H9 (cell line): ENCODE results near the gene NMRK1. TPM values are rescaled to one million over a fixed set of nuclear protein-coding genes. Genes with fewer than 3 reads are reported as not detected.

Experiments
- DNase-seq: peaks from one replicate; pipeline ENCODE4 v3.0.0-alpha.2; 2017
- H2AFZ ChIP-seq: one replicate; pipeline ENCODE4 v1.6.1; 2013; ENCODE audit warnings: mild to moderate bottlenecking, low read length, control low read depth, moderate library complexity
- H2AK5ac ChIP-seq: 2 replicates; pipeline ENCODE4 v1.6.1; 2013; ENCODE audit warnings: low read length, control low read depth, mixed read lengths; ENCODE audit not compliant: insufficient read length
- H2BK120ac ChIP-seq: one replicate; pipeline ENCODE4 v1.6.1; 2013; ENCODE audit warnings: low read depth, mild to moderate bottlenecking, low read length, control low read depth, inconsistent platforms; ENCODE audit not compliant: poor library complexity, severe bottlenecking
- H2BK12ac ChIP-seq: 2 replicates; pipeline ENCODE4 v1.6.1; 2013; ENCODE audit warnings: low read length, control low read depth, mixed read lengths, low read depth; ENCODE audit not compliant: insufficient read length
- H2BK15ac ChIP-seq: 2 replicates; pipeline ENCODE4 v1.6.1; 2013; ENCODE audit warnings: low read depth, low read length, control low read depth
- H2BK20ac ChIP-seq: one replicate; pipeline ENCODE4 v1.6.1; 2013; ENCODE audit warnings: low read depth, mild to moderate bottlenecking, low read length, control low read depth, inconsistent platforms; ENCODE audit not compliant: poor library complexity, severe bottlenecking
- H2BK5ac ChIP-seq: 2 replicates; pipeline ENCODE4 v1.6.1; 2013; ENCODE audit warnings: low read length, control low read depth, mixed read lengths; ENCODE audit not compliant: insufficient read length
- H3K14ac ChIP-seq: 2 replicates; pipeline ENCODE4 v1.6.1; 2013; ENCODE audit warnings: low read length, control low read depth; ENCODE audit not compliant: insufficient read depth
- H3K18ac ChIP-seq: 2 replicates; pipeline ENCODE4 v1.6.1; 2013; ENCODE audit warnings: low read depth, mild to moderate bottlenecking, mixed read lengths, low read length, control low read depth; ENCODE audit not compliant: insufficient read length
- H3K23ac ChIP-seq: 2 replicates; pipeline ENCODE4 v1.6.1; 2013; ENCODE audit warnings: low read length, control low read depth, mixed read lengths, low read depth; ENCODE audit not compliant: insufficient read length
- H3K23me2 ChIP-seq: 2 replicates; pipeline ENCODE4 v1.6.1; 2013; ENCODE audit warnings: low read depth, mild to moderate bottlenecking, mixed read lengths, low read length, control low read depth; ENCODE audit not compliant: insufficient read length, poor library complexity, severe bottlenecking
- H3K27ac ChIP-seq: 2 replicates; pipeline ENCODE4 v1.5.1; 2013; ENCODE audit warnings: low read length, control low read depth, mixed read lengths, low read depth; ENCODE audit not compliant: insufficient read length
- H3K27me3 ChIP-seq: 2 replicates; pipeline ENCODE4 v1.6.1; 2013; ENCODE audit warnings: low read length, control low read depth, inconsistent platforms; ENCODE audit not compliant: insufficient read depth
- H3K4ac ChIP-seq: 2 replicates; pipeline ENCODE4 v1.6.1; 2013; ENCODE audit warnings: low read depth, mild to moderate bottlenecking, control low read depth, inconsistent platforms, low read length, moderate library complexity
- H3K4me1 ChIP-seq: 2 replicates; pipeline ENCODE4 v1.6.1; 2013; ENCODE audit warnings: low read length, control low read depth, inconsistent platforms; ENCODE audit not compliant: insufficient read depth
- H3K4me2 ChIP-seq: 2 replicates; pipeline ENCODE4 v1.6.1; 2013; ENCODE audit warnings: low read length, control low read depth, mixed read lengths; ENCODE audit not compliant: insufficient read length, insufficient read depth
- H3K56ac ChIP-seq: 2 replicates; pipeline ENCODE4 v1.6.1; 2013; ENCODE audit warnings: low read depth, mild to moderate bottlenecking, mixed read lengths, low read length, control low read depth; ENCODE audit not compliant: insufficient read length
- H3K79me1 ChIP-seq: 2 replicates; pipeline ENCODE4 v1.6.1; 2013; ENCODE audit warnings: low read depth, mild to moderate bottlenecking, moderate library complexity, low read length, control low read depth, inconsistent platforms; ENCODE audit not compliant: insufficient read depth, poor library complexity, severe bottlenecking
- H3K79me2 ChIP-seq: 2 replicates; pipeline ENCODE4 v1.6.1; 2013; ENCODE audit warnings: low read length, control low read depth, inconsistent platforms; ENCODE audit not compliant: insufficient read depth
- H3K9ac ChIP-seq: 2 replicates; pipeline ENCODE4 v1.6.1; 2013; ENCODE audit warnings: low read length, control low read depth, mixed read lengths; ENCODE audit not compliant: insufficient read length; ENCODE audit errors: extremely low read depth
- H3K9me3 ChIP-seq: one replicate; pipeline ENCODE4 v1.6.1; 2013; ENCODE audit warnings: low read depth, low read length, inconsistent platforms; ENCODE audit not compliant: control insufficient read depth
- H3T11ph ChIP-seq: one replicate; pipeline ENCODE4 v1.6.1; 2013; ENCODE audit warnings: mild to moderate bottlenecking, low read length, control low read depth, inconsistent platforms
- H4K20me1 ChIP-seq: one replicate; pipeline ENCODE4 v1.6.1; 2013; ENCODE audit not compliant: control insufficient read depth, insufficient read length, insufficient read depth
- H4K5ac ChIP-seq: 2 replicates; pipeline ENCODE4 v1.6.1; 2013; ENCODE audit warnings: low read depth, mild to moderate bottlenecking, mixed read lengths, low read length, control low read depth; ENCODE audit not compliant: insufficient read length
- H4K8ac ChIP-seq: replicated peaks from 2 replicates; pipeline ENCODE4 v1.6.1; 2013; ENCODE audit warnings: low read length, control low read depth, mixed read lengths, low read depth; ENCODE audit not compliant: insufficient read length
- H4K91ac ChIP-seq: 2 replicates; pipeline ENCODE4 v1.6.1; 2013; ENCODE audit warnings: low read depth, mild to moderate bottlenecking, moderate library complexity, mixed read lengths, low read length, control low read depth; ENCODE audit not compliant: insufficient read length
- H3K27ac Mint-ChIP-seq, 3 experiments: 2 replicates in 2 of 3; 3 replicates in 1 of 3; pipeline ENCODE4 v1.8.0; 2020 to 2021; ENCODE audit warnings: mixed read lengths in 3 of 3, mild to moderate bottlenecking in 1 of 3, moderate library complexity in 1 of 3
- H3K27me3 Mint-ChIP-seq: 2 replicates; pipeline ENCODE4 v1.8.0; 2021; ENCODE audit warnings: low read depth, mild to moderate bottlenecking, moderate library complexity, mixed read lengths
- H3K36me3 Mint-ChIP-seq, 3 experiments: 2 replicates in 2 of 3; 3 replicates in 1 of 3; pipeline ENCODE4 v1.8.0; 2020 to 2021; ENCODE audit warnings: low read depth in 3 of 3, mixed read lengths in 3 of 3; ENCODE audit not compliant: insufficient read depth in 1 of 3
- H3K4me1 Mint-ChIP-seq, 2 experiments: 2 replicates each; pipeline ENCODE4 v1.8.0; 2020; ENCODE audit warnings: mixed read lengths in 2 of 2
- H3K4me3 Mint-ChIP-seq, 2 experiments: 2 replicates in 1 of 2; 3 replicates in 1 of 2; pipeline ENCODE4 v1.8.0; 2020 to 2021; ENCODE audit warnings: mild to moderate bottlenecking in 2 of 2, mixed read lengths in 2 of 2, moderate library complexity in 1 of 2
- H3K9me3 Mint-ChIP-seq, 2 experiments: 2 replicates in 1 of 2; 3 replicates in 1 of 2; pipeline ENCODE4 v1.8.0; 2020; ENCODE audit warnings: mild to moderate bottlenecking in 2 of 2, mixed read lengths in 2 of 2, moderate library complexity in 1 of 2
- WGBS: extraction: QIAGEN DNeasy Blood & Tissue Kit; methylation state at CpG from one replicate; pipeline ENCODE4 v1.1.7; 2013; ENCODE audit warnings: missing lambda C conversion rate, low lambda C conversion rate, mixed read lengths; ENCODE audit not compliant: insufficient read length; ENCODE audit errors: extremely low coverage; 5-methylcytosine and 5-hydroxymethylcytosine counted together
- total RNA-seq: library from RNA; stranded (reverse); gene quantifications from 2 replicates; pipeline ENCODE4 v1.2.1, GENCODE V29; 2021
- TF ChIP-seq, protein P1 (sequence below): fragments of 200-600 bp; sonication (generic); conservative IDR thresholded peaks from 3 replicates; pipeline ENCODE4 v1.8.0; 2021; ENCODE audit warnings: antibody characterized with exemption, mild to moderate bottlenecking

NMRK1 gene
- total RNA-seq, 1 experiment from 2014 or later = 3.0 TPM

DNA sequence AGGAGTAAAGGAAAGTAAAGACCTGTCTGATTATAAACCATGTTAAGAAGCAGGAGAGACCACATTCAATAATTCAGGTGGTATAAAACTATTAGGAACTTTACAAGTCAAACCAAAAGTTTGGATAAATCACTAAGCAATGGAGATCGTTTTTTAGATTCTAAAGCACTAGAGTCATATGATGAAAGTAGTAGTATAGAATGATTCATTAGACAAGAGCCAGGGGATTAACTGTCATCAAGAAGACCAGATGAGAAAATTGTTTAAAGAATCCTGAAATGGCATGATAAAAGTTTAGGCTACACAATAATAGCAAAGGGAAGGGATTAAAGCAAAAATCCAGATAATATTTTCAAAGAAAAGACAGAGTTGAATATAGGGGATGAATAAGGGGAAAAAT lies 46.9 kb downstream of the NMRK1 start:
- no peak overlapping the region for H2BK20ac ChIP-seq
- no peaks in the 10 kb centered on the region for H3K9me3 ChIP-seq
- no peak overlapping the region for H3K23ac ChIP-seq
- H3K27ac Mint-ChIP-seq = no peak overlapping the region; a peak in 1 of 7 replicates
- no peak overlapping the region for H2BK120ac ChIP-seq
- H3K9ac ChIP-seq = no peak overlapping the region
- no peak overlapping the region for H4K91ac ChIP-seq
- H2BK15ac ChIP-seq = no peak overlapping the region
- H3K4ac ChIP-seq = no peak overlapping the region
- no peak overlapping the region for H3T11ph ChIP-seq
- H3K4me1 ChIP-seq = no peaks in the 10 kb centered on the region
- H3K4me1 Mint-ChIP-seq = peaks cover 0 to under 1% of the 10 kb centered on the region in 2 experiments; a peak in 2 of 4 replicates
- H3K79me2 ChIP-seq = no peaks in the 10 kb centered on the region
- no peak overlapping the region for H3K4me3 Mint-ChIP-seq
- H4K20me1 ChIP-seq = no peaks in the 10 kb centered on the region
- no peak overlapping the region for H3K56ac ChIP-seq
- no peaks in the 10 kb centered on the region; a peak in 1 of 7 replicates for H3K36me3 Mint-ChIP-seq
- no peak overlapping the region for H2BK12ac ChIP-seq
- H3K79me1 ChIP-seq = no peaks in the 10 kb centered on the region
- H3K27me3 Mint-ChIP-seq = no peaks in the 10 kb centered on the region; the same call in 1 of the 2 replicates
- no peak overlapping the region for H4K8ac ChIP-seq
- no peak for DNase-seq
- TF ChIP-seq, protein P1, sequence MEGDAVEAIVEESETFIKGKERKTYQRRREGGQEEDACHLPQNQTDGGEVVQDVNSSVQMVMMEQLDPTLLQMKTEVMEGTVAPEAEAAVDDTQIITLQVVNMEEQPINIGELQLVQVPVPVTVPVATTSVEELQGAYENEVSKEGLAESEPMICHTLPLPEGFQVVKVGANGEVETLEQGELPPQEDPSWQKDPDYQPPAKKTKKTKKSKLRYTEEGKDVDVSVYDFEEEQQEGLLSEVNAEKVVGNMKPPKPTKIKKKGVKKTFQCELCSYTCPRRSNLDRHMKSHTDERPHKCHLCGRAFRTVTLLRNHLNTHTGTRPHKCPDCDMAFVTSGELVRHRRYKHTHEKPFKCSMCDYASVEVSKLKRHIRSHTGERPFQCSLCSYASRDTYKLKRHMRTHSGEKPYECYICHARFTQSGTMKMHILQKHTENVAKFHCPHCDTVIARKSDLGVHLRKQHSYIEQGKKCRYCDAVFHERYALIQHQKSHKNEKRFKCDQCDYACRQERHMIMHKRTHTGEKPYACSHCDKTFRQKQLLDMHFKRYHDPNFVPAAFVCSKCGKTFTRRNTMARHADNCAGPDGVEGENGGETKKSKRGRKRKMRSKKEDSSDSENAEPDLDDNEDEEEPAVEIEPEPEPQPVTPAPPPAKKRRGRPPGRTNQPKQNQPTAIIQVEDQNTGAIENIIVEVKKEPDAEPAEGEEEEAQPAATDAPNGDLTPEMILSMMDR = no peak
- H3K4me2 ChIP-seq = no peak overlapping the region
- WGBS = no CpG with 5 or more reads among the region's 1 CpG
- no peaks in the 10 kb centered on the region for H3K23me2 ChIP-seq
- H3K27me3 ChIP-seq = no peaks in the 10 kb centered on the region
- H3K18ac ChIP-seq = no peak overlapping the region
- no peak overlapping the region for H2BK5ac ChIP-seq
- H4K5ac ChIP-seq = no peak overlapping the region
- H2AFZ ChIP-seq = no peak overlapping the region
- no peak overlapping the region for H2AK5ac ChIP-seq
- no peak overlapping the region for H3K27ac ChIP-seq
- H3K9me3 Mint-ChIP-seq = peaks cover 0 to 2% of the 10 kb centered on the region in 2 experiments; a peak in 2 of 5 replicates
- no peak overlapping the region for H3K14ac ChIP-seq
